Naive thymus-derived CD8-positive, alpha-beta T cell (primary cell): Measurements from ENCODE around the gene TFDP1. TPM values are rescaled to one million over a fixed set of nuclear protein-coding genes. Genes with fewer than 3 reads are reported as not detected.

Source experiments
- ATAC-seq, 2 donors: fragments of 150-1000 bp; cut with Tn5 transposase in 1 of 2; sonication (Bioruptor Pico), chemical (Tn5 transposase) in 1 of 2; 1 replicate in 1 of 2; 2 replicates in 1 of 2; pipeline ENCODE4 v1.10.0; 2021; ENCODE audit warnings: mild to moderate bottlenecking in 2 of 2, moderate library complexity in 2 of 2
- POLR2A ChIA-PET: fragments of 350-600 bp; sonication (Branson Sonifier 250); formaldehyde crosslinking; loops from one replicate; lab custom pipeline; 2021; ENCODE audit warnings: antibody characterized with exemption; lab: Charles Lee
- DNase-seq, 10 donors: peaks; one replicate each; pipeline versions ENCODE4 v3.0.0 to v3.0.0-alpha.2; 2020 to 2022
- H3K27ac Mint-ChIP-seq, 10 donors: one replicate each; pipeline ENCODE4 v1.8.0; 2020 to 2022; ENCODE audit warnings: mild to moderate bottlenecking in 10 of 10, mixed read lengths in 10 of 10, moderate library complexity in 4 of 10, inconsistent platforms in 1 of 10
- H3K27me3 Mint-ChIP-seq, 5 donors: one replicate each; pipeline ENCODE4 v1.8.0; 2021 to 2022; ENCODE audit warnings: mixed read lengths in 5 of 5
- H3K36me3 Mint-ChIP-seq, 3 donors: one replicate each; pipeline ENCODE4 v1.8.0; 2020 to 2022; ENCODE audit warnings: mixed read lengths in 3 of 3, mild to moderate bottlenecking in 2 of 3, inconsistent platforms in 1 of 3
- H3K4me1 Mint-ChIP-seq, 4 donors: one replicate each; pipeline ENCODE4 v1.8.0; 2021 to 2022; ENCODE audit warnings: mixed read lengths in 4 of 4
- H3K4me3 Mint-ChIP-seq, 10 donors: one replicate each; pipeline ENCODE4 v1.8.0; 2020 to 2022; ENCODE audit warnings: mild to moderate bottlenecking in 10 of 10, mixed read lengths in 10 of 10, moderate library complexity in 6 of 10, inconsistent platforms in 1 of 10
- H3K9me3 Mint-ChIP-seq, 9 donors: one replicate each; pipeline ENCODE4 v1.8.0; 2020 to 2022; ENCODE audit warnings: mixed read lengths in 9 of 9, mild to moderate bottlenecking in 3 of 9, inconsistent platforms in 1 of 9, moderate library complexity in 1 of 9
- polyA plus RNA-seq, 3 donors: library from polyadenylated mRNA; unstranded; fragments of 300-500 nt; fragmentation: Illumina TruSeq; gene quantifications; one replicate each; pipeline ENCODE4 v1.2.3, GENCODE V29; 2021
- total RNA-seq, 8 experiments: library from RNA in 2 of 8; stranded (reverse) in 2 of 8; gene quantifications; one replicate each; pipeline ENCODE4 v1.2.3 and lab custom pipeline; 2021 to 2026

TFDP1 gene
- total and polyA plus RNA-seq, 5 experiments from 2014 or later: 17.1 to 61.9 (median 50.1) TPM

GRCh38 chr13:113607056-113607888 lies 22.7 kb downstream of the TFDP1 start:
- ATAC-seq (no peak), DNase-seq (no peak)
- Mint-ChIP-seq H3K36me3 (peaks cover 0 to 19% (median 7%) of the 10 kb centered on the region in 3 donors), H3K9me3 (peaks cover 0 to 7% (median 0%) of the 10 kb centered on the region in 9 donors), H3K4me1 (peaks cover 26 to 48% (median 35%) of the 10 kb centered on the region in 4 donors), H3K27me3 (no peaks in the 10 kb centered on the region), H3K27ac (peak overlapping the region in 2 of 10 donors; percentile 27 to 59), H3K4me3 (no peak overlapping the region)
- POLR2A ChIA-PET: no interaction called here

- ATAC-seq (no peak), DNase-seq (no peak)
- peaks cover 0 to 26% (median 7%) of the 10 kb centered on the region in 3 donors for H3K36me3 Mint-ChIP-seq
- peaks cover 26 to 44% (median 32%) of the 10 kb centered on the region in 4 donors for H3K4me1 Mint-ChIP-seq
- H3K27ac Mint-ChIP-seq: peak overlapping the region in 2 of 10 donors; percentile 14 to 53
- H3K27me3 Mint-ChIP-seq: no peaks in the 10 kb centered on the region
- POLR2A ChIA-PET: no interaction called here
- peaks cover 0 to 7% (median 0%) of the 10 kb centered on the region in 9 donors for H3K9me3 Mint-ChIP-seq
- no peak overlapping the region for H3K4me3 Mint-ChIP-seq
Observed at GRCh38 chr13:113607889-113608635, 23.5 kb downstream of the TFDP1 start.

DNA sequence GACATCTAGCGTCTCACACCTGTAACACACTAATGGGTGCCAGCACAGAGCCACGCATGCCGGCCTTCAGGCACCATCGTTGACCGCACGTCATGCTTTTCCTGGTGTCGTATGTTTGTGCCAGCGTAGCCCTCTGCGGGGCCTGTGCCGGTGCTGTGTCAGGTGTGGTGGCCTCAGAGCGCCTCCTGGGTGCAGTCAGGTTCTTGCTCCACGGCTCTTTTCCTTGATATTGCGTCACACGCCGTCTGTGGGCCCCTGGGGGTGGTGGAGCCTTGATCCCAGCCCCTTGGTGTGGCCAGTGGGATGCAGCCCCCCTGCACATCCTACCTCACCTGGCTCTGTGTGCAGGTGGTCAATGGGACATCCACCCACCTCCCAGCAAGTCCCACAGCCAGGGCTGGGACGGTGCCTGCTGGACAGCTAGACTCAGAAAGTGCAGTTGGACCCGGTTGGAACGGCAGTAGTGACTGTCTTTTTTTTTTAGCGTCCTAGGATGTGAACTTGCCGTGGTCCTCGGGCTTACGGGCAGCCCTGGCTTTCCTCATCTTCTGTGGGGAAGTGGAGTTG lies 24.5 kb downstream of the TFDP1 start:
- DNase-seq (no peak), ATAC-seq (no peak)
- Mint-ChIP-seq H3K9me3 (peaks cover 0 to 7% (median 0%) of the 10 kb centered on the region in 9 donors), H3K4me3 (no peak overlapping the region), H3K36me3 (peaks cover 0 to 26% (median 7%) of the 10 kb centered on the region in 3 donors), H3K4me1 (peaks cover 23 to 38% (median 30%) of the 10 kb centered on the region in 4 donors), H3K27ac (peak overlapping the region in 4 of 10 donors; percentile 7 to 80 (median 34)), H3K27me3 (no peaks in the 10 kb centered on the region)
- POLR2A ChIA-PET: no interaction called here

- Mint-ChIP-seq H3K4me3 (no peak overlapping the region), H3K9me3 (peaks cover 0 to 7% (median 0%) of the 10 kb centered on the region in 9 donors), H3K27me3 (no peaks in the 10 kb centered on the region), H3K27ac (no peak overlapping the region), H3K36me3 (peaks cover 0 to 26% (median 7%) of the 10 kb centered on the region in 3 donors), H3K4me1 (peaks cover 20 to 34% (median 28%) of the 10 kb centered on the region in 4 donors)
- ATAC-seq: no peak
- no peak for DNase-seq
- POLR2A ChIA-PET: no interaction called here
Observed at GRCh38 chr13:113609616-113610015, 25.1 kb downstream of the TFDP1 start.

DNA sequence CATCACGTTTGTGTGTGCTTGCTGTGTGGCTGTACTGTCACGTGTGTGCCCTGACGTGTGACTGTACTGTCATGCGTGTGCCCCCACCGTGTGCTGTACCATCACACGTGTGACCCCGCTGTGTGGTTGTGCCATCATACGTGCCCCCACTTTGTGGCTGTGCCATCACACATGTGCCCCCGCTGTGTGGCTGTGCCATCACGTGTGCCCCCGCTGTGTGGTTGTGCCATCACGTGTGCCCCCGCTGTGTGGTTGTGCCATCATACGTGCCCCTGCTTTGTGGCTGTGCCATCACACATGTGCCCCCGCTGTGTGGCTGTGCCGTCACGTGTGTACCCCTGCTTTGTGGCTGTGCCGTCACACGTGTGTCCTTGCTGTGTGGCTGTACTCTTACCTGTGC lies 25.7 kb downstream of the TFDP1 start:
- Mint-ChIP-seq H3K9me3 (peaks cover 0 to 4% (median 0%) of the 10 kb centered on the region in 9 donors), H3K27ac (peak overlapping the region in 5 of 10 donors; percentile 41 to 61 (median 51)), H3K4me1 (peaks cover 14 to 28% (median 23%) of the 10 kb centered on the region in 4 donors), H3K27me3 (no peaks in the 10 kb centered on the region), H3K4me3 (no peak overlapping the region), H3K36me3 (peaks cover 0 to 23% (median 7%) of the 10 kb centered on the region in 3 donors)
- no peak for DNase-seq
- ATAC-seq: no peak
- POLR2A ChIA-PET: no interaction called here

- H3K36me3 Mint-ChIP-seq: peaks cover 0 to 25% (median 7%) of the 10 kb centered on the region in 3 donors
- POLR2A ChIA-PET: interaction anchor here (0.6 kb wide), 1 partner anchor 51 kb away, joined by 3 read pairs; no protein-coding TSS in a partner anchor
- H3K27ac Mint-ChIP-seq: peak overlapping the region in 3 of 10 donors; percentile 22 to 70 (median 38)
- peaks cover 5 to 19% (median 11%) of the 10 kb centered on the region in 4 donors for H3K4me1 Mint-ChIP-seq
- no peak for DNase-seq
- H3K4me3 Mint-ChIP-seq: no peak overlapping the region
- no peak for ATAC-seq
- no peaks in the 10 kb centered on the region for H3K27me3 Mint-ChIP-seq
- no peaks in the 10 kb centered on the region for H3K9me3 Mint-ChIP-seq
Observed at GRCh38 chr13:113611996-113612395, 27.4 kb downstream of the TFDP1 start.

DNA sequence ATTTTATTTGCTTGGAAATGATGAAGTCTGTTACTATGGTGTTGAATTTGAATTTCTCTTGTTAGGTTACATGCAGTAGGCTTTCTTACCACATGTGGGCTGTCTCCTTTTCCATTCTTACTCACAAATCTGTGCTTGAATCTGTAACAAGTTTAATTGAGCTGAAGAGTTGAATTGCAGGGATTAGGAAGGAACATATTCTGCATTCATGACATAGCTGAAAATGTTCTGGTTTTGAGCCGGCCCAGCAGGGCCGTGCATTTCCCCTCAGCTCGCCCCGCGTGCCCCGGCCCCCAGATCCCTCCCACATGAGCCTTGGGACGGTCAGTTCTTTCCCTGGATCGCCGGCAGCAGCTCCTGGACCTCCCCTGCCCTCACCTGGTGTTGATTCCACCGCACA lies 28.1 kb downstream of the TFDP1 start:
- DNase-seq (no peak), ATAC-seq (no peak)
- no peaks in the 10 kb centered on the region for H3K27me3 Mint-ChIP-seq
- POLR2A ChIA-PET: no interaction called here
- H3K9me3 Mint-ChIP-seq: no peaks in the 10 kb centered on the region
- peaks cover 0 to 25% (median 7%) of the 10 kb centered on the region in 3 donors for H3K36me3 Mint-ChIP-seq
- peak overlapping the region in 1 of 10 donors; percentile 70 for H3K27ac Mint-ChIP-seq
- peaks cover 0 to 17% (median 10%) of the 10 kb centered on the region in 4 donors for H3K4me1 Mint-ChIP-seq
- H3K4me3 Mint-ChIP-seq: no peak overlapping the region

GRCh38 chr13:113613789-113614379 lies 29.3 kb downstream of the TFDP1 start:
- Mint-ChIP-seq H3K9me3 (no peaks in the 10 kb centered on the region), H3K36me3 (peaks cover 0 to 25% (median 7%) of the 10 kb centered on the region in 3 donors), H3K4me1 (peaks cover 0 to 12% (median 4%) of the 10 kb centered on the region in 4 donors), H3K4me3 (no peak overlapping the region), H3K27ac (no peak overlapping the region), H3K27me3 (no peaks in the 10 kb centered on the region)
- DNase-seq (no peak), ATAC-seq (no peak)
- POLR2A ChIA-PET: no interaction called here

DNA sequence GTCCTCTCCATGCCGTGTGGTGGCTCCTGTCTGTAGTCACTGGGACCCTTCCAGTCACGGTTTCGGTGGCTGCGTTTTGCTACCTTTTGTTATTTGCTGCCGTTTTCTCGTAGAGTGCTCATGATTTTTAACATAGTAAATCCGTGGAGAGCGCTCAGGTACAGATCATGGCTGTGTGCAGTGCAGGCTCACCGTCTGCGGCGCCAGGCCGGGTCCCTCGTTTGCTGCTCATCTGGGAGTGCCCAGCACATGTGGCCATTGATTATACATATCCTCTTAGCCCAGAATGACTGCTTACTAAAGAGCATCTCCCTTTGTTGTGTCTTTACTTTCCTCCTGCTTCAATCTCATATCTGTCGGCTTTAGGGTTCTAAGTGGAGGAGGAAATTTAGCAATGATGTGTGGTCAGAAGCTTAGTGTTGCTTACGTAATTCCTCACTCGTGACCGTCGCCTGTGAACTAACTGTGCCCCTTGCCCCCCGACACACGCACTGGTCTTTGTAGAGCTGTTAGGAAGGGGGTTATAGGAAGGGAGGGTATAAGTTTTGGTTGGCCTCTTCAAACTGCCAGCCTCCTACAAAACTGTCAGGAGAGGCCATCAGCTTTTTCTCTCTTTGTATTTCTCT lies 31.8 kb downstream of the TFDP1 start:
- H3K4me1 Mint-ChIP-seq: peaks cover 0 to 10% (median under 1%) of the 10 kb centered on the region in 4 donors
- no peak for ATAC-seq

GRCh38 chr13:113616991-113617749 lies 32.6 kb downstream of the TFDP1 start:
- Mint-ChIP-seq H3K4me1 (peaks cover 0 to 9% (median under 1%) of the 10 kb centered on the region in 4 donors), H3K36me3 (peaks cover 0 to 13% (median 0%) of the 10 kb centered on the region in 3 donors), H3K4me3 (no peak overlapping the region), H3K27ac (no peak overlapping the region), H3K27me3 (no peaks in the 10 kb centered on the region), H3K9me3 (no peaks in the 10 kb centered on the region)
- POLR2A ChIA-PET: no interaction called here
- ATAC-seq (no peak), DNase-seq (no peak)

More for the DNA sequence above, 31.8 kb downstream of the TFDP1 start:
- no peak overlapping the region for H3K4me3 Mint-ChIP-seq
- POLR2A ChIA-PET: no interaction called here
- no peaks in the 10 kb centered on the region for H3K27me3 Mint-ChIP-seq
- H3K36me3 Mint-ChIP-seq: peaks cover 0 to 17% (median 0%) of the 10 kb centered on the region in 3 donors
- H3K27ac Mint-ChIP-seq: no peak overlapping the region
- H3K9me3 Mint-ChIP-seq: no peaks in the 10 kb centered on the region
- no peak for DNase-seq

DNA sequence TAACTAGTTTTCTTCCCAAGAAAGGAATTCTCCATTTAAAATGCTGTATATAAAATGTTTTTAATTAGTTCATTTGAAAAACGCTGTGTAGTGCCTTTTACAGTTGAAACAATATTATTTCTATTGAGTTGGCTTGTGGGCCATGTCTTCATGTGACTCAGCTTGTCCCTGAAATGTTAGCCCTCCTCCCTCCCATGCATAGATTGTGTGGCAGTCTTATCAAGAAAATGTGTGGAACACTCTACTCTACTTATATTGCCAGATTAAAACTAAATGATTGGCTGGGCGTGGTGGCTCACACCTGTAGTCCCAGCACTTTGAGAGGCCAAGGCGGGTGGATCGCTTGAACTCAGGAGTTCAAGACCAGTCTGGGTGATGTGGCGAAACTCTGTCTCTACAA lies 33.4 kb downstream of the TFDP1 start:
- H3K4me3 Mint-ChIP-seq: no peak overlapping the region
- peak overlapping the region in 2 of 10 donors; percentile 35 to 53 for H3K27ac Mint-ChIP-seq
- peaks cover 0 to 6% (median 0%) of the 10 kb centered on the region in 3 donors for H3K36me3 Mint-ChIP-seq
- peaks cover 0 to 7% (median under 1%) of the 10 kb centered on the region in 4 donors for H3K4me1 Mint-ChIP-seq
- H3K27me3 Mint-ChIP-seq: no peaks in the 10 kb centered on the region
- H3K9me3 Mint-ChIP-seq: no peaks in the 10 kb centered on the region
- DNase-seq (no peak), ATAC-seq (no peak)
- POLR2A ChIA-PET: no interaction called here
